Measurements from ENCODE around the gene SELENBP1.
"Not testable (repeated sequence)": the region's sequence is repeated elsewhere in the genome, so short reads cannot be mapped to it uniquely, and the experiment has no call there.

The SELENBP1 gene

DNA sequence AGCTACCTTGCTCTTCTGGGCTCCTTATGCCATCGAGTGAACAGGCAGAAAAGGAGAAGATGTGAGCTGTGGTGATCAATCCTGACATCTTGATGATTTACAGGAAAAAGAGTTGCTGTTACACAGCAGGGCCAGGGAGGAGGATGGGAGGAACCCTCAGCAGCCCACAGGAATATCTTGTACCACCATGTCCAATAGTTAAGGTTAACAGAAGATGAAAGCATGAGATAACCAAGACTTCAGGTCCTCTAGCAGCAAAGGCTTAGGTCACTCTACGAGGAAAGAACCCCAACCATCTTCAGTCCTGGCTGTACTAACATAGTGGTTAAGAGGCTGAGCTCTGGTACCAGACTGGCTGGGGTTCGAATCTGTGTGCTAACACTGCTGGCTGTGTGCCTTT lies 12.1 kb upstream of the SELENBP1 start:
- DNase-seq (ENCODE audit: low read depth, low spot score) = no peak
- H3K27ac ChIP-seq = no peak overlapping the region

DNA sequence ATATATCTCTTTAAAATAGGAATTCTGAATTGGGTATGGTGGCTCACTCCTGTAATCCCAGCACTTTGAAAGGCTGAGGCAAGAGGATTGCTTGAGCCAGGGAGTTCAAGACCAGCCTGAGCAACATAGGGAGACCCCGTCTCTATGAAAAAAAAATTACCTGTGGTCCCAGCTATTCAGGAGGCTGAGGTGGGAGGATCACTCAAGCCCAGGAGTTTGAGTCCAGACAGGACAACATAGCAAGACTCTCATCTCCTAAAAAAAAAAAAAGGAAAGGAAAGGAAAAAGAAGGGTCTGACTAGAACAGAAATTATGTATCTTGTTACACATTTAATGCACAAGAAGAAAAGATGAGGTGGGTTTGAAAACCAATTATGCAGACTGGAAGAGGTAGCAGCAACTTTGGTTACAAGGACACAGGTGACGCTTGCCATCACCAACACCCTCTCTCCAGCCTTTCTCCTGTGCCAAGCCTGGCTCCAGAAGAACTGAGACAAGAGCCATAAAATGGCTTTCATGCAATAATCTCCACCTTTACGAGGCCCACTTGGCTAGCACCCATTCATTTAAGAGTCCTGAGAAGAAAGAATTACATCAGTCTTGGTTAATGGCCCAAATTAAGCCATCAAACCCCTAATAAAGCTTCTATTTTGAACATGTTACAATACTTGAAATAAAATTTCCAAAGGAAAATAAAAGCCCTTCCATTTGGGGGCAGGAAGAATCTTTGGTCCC lies 4.8 kb upstream of the SELENBP1 start:
- DNase-seq (ENCODE audit: low read depth, low spot score) = no peak
- H3K27ac ChIP-seq = no peak overlapping the region

DNA sequence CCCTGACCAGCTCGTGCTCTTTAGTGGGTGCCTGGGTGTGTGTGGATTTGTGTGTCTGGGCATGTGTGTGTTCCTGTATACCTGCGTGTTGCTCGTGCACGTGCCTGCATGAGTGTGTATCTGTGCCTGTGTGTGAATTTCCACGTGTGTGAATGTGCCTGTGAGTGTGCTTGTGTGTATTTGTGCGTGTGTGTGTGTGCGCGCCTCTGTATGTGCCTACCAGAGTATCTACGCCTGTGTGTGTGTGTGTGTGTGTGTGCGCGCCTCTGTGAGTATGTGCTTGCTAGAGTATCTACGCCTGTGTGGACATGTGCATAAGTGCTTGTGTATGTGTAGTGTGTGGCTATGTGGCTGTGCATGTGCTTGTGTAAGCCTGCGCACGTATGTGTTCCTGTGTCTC lies 691 bp upstream of the SELENBP1 start:
- DNase-seq (ENCODE audit: low read depth, low spot score) = no peak
- no peak overlapping the region for H3K27ac ChIP-seq

DNA sequence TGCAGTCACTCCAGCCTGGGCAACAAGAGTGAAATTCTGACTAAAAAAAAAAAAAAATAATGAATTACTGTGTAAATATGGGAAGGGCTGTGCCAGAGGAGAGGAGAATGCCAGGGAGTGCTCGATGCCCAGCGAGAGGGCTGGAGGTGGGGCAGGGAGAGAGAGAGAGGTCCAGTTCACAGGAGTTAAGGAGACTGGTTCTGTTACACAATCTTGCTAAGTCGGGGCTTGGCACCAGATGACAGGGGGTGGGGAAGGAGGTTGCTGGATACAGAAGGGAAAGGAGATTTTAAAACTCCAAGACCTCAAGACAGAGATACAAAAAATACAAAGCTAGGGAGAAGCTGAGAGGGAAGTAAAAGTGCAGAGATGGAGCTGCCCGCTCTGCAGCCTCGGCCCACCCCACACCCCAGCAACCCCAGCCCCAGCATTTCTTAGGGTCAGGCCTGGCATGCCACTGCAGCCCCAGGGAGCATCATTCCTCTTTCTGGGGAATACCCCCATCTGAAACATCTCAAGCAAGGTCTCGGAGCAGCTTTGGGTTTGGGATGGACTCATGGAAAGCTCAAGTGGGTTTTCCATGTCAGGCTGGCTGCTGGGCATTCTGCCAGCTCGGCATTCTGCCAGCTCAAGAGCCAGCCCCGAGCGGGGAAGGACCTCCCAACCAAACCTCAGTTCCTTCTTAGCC lies 991 bp downstream of the SELENBP1 start:
- DNase-seq (ENCODE audit: low read depth, low spot score) = no peak
- H3K27ac ChIP-seq = no peak overlapping the region

DNA sequence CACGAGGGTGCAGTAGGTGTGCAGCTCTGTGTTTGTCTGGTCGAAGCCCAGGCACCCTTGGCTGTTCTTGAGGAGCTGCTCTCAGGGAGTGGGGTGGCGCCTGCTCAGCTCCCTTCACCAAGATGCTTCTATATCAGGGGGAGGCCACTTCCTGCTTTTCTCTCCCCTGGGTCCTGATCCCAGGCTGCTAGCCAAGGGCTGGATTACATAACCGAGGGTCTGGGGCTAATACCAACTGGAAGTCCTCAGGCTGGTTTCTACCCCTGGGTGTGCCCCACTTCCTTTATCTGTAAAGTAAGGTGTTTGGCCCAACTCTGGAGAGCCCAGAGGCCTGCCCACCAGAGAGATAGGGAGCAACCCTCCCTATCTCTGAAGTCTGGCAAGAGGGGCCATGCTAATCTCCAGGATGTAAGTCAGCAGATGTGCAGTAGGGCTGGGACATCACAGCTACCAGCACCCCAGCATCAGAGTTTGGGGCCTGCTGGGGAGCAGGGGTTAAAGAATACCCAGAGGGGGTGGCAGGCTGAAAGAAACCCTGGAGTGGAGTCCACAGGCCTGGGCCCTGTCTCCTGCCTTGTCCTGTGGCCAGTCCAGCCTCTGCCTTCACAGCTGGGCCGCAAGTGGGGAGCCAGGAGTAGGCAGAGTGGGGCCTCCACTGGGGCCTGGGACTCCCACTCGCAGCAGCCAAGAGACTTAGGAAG lies 2.1 kb downstream of the SELENBP1 start:
- H3K27ac ChIP-seq = no peak overlapping the region
- DNase-seq (ENCODE audit: low read depth, low spot score) = no peak

DNA sequence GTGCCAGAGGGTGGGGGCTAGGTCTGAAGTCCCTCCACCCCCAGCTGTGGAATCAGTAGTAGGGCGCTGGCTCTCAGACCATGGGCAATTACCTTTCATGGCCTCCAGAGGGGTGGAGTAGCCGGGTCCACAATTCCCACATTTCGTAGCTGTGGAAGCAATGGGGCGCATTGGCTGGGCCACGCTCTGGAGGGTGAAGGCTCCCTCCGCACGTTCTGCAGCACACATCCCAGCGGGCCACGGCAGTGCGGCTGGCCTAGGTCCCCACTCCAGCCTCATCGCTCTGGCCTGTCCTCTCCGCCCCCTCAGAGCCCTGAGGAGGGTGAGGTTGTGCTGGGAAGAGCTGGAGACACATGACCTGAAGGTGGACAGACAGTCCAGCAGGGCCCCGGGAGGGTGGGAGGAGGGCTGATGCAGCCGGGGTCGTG lies 2.9 kb downstream of the SELENBP1 start:
- no peak overlapping the region for H3K27ac ChIP-seq
- no peak for DNase-seq (ENCODE audit: low read depth, low spot score)

DNA sequence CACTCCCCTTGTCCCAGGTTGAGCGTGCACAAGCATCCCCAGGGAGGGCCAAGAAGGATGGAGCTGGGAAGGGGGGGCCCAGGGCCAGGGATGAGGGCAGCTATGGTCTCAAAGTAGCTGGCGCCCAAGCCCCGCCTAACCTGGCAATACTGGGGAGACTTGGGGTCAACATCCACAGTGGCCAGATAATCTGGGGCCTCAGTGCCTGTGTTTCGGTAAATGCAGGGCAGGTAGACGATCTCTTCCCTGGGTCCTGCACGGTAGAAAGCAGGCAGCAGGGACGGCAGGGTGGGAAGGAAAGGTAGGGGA lies 3.2 kb downstream of the SELENBP1 start:
- H3K27ac ChIP-seq = no peak overlapping the region
- DNase-seq (ENCODE audit: low read depth, low spot score) = no peak

DNA sequence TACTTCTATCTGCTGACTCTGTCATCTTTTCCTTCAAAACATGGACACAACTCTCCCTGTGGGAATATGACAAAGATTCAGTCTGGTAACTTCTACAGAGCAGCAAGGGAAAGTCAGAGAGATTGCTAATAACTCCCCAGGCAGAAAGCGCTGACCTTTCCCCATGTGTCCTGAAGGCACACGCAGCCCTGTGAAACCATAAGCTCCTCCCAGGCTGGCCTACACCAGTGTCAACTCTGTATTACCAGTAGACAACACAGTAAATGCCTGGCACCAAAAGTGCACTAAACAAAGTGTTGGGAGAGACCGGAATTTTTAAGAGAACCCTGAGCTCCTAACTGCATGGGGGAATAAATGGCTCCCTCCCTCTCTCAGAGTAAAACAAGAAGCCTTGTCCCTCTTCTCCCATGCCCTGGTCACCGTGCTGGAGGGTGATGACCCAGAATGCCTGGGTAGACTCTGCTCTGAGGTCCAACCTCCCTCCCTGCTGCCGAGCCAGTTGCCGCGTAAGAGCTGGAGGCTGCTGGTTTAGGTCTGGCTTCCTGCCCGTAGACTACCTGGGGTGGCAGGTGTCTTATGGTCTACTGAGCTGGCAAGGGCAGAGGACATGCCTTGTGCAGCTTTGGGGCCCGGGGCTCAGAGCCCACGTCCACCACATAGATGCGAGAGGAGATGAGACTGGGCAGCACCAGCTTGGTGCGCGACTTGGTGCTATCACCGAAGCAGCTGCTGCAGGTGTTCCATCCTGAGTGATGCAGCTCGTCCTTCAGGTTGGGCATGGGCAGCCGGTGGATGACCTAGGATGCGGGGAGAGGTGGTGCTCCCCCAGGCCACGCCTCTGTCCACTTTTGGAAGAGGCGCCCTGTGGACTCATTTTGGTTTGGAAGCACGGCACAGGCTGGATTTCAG lies 3.9 kb downstream of the SELENBP1 start:
- no peak for DNase-seq (ENCODE audit: low read depth, low spot score)
- H3K27ac ChIP-seq = no peak overlapping the region

DNA sequence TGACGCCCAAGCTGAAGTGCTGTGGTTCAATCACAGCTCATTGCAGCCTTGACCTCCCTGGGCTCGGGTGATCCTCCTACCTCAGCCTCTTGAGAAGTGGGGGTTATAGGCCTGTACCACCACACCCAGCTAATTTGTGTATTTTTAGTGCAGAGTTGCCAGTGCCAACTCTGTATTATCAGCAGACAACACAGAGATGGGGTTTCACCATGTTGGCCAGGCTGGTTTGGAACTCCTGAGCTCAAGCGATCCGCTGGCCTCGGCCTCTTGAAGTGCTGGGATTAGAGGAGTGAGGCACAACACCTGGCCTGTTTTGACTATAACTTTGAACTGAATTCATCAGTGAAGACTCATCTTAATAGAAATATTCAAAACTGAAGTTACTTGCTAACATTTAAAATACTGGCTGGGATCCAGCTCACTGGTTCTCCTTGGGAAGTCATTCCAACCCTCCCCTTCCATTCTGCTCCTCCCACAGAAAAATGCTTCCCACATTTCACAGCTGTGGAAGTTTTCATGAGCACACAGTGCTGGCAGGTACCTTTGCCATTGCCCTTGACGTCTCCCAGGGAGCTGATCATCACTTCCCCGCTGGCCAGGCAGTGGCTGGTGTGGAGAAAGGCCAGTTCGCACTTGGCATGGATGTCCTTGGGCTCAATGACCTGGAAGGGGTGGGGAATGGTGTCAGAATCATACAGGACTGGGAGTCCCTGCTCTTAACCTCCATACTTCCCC lies 4.7 kb downstream of the SELENBP1 start:
- no peak for DNase-seq (ENCODE audit: low read depth, low spot score)
- no peak overlapping the region for H3K27ac ChIP-seq

DNA sequence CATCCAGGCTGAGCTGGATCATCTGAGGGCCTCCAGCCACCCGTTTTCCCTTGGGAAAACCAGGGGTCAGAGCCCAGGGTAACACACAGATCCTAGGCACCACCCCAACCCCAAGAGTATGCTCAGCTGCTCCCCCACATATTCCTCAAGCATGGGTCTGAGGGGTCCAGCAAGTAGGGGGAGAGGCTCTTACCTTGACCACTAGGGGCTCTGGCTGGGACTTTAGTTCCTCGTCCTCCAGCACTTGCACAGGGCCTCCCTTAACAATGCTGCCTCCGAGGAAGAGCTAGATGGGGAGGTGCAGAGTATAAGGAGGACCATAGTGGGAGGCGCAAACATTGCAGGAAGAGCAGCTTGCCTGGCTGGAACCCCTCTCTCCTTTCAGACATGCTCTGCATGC lies 7.5 kb downstream of the SELENBP1 start:
- H3K27ac ChIP-seq = no peak overlapping the region
- DNase-seq (ENCODE audit: low read depth, low spot score) = no peak

DNA sequence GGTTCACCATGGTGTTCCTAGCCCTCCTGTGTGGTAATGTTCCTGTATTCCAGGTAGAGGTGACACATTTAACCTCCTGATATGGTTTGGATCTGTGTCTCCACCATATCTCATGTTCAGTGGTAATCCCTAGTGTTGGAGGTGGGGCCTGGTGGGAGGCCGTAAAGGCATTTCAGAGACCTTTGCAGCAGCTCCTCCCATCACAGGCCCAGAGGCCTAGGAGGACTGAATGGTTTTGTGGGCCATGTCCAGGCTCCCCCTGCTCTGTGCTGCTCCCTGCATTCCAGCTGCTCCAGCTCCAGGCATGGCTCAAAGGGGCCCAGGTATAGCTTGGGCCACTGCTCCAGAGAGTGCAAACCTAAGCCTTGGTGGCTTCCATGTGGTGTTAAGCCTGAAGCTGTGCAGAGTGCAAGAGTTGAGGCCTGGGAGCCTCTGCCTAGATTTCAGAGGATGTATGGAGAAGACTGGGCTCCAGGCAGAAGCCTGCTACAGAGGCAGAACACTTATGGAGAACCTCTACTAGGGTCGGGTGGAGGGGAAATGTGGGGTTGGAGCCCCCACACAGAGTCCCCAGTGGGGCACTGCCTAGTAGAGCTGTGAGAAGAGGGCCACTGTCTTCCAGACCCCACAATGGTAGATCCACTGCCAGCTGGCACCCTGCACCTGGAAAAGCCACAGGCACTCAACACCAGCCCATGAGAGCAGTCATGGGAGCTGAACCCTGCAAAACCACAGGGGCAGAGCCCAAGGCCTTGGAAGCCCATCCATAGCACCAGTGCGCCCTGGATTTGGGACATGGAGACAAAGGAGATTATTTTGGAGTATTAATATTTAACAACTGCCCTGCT lies 10.0 kb downstream of the SELENBP1 start:
- no peak for DNase-seq (ENCODE audit: low read depth, low spot score)

DNA sequence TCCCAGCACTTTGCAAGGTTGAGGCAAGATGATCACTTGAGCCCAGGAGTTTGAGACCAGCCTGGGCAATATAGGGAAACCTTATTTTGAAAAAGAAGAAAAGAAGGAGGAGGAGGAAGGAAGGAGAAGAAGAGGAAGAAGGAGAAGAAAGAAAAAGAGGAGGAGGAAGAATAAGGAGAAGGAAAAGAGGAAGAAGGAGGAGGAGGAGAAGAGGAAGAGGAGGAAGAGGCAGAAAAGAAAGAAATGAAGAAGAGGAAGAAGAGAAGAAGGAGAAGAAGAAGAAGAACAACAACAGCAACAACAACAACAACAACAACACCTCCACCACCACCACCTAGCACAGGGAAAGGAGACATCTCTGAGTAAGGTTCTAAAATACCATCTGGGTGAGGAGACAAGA lies 10.6 kb downstream of the SELENBP1 start:
- DNase-seq (ENCODE audit: low read depth, low spot score) = no peak
- H3K27ac ChIP-seq = no peak overlapping the region

More for the DNA sequence above, 10.0 kb downstream of the SELENBP1 start:
- no peak overlapping the region for H3K27ac ChIP-seq

DNA sequence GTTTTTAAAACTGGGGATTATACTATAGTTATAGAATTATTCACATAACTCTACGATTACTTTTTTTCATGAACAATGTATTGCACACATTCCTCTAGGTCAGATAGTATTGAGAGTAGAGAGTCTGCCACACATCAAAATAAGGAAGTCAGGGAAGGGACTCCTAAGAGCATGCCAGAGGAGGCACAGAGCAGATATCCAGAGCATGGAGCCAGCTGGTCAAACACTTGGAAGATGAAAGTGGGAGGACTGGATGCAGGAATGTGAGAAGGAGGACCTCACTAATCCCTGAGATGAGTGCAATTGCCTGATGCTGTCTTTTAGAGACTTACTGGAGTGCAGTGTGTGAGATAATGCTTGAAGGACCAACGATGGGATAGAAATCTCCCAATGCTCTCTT lies 15.8 kb downstream of the SELENBP1 start:
- DNase-seq (ENCODE audit: low read depth, low spot score) = no peak
- no peak overlapping the region for H3K27ac ChIP-seq

DNA sequence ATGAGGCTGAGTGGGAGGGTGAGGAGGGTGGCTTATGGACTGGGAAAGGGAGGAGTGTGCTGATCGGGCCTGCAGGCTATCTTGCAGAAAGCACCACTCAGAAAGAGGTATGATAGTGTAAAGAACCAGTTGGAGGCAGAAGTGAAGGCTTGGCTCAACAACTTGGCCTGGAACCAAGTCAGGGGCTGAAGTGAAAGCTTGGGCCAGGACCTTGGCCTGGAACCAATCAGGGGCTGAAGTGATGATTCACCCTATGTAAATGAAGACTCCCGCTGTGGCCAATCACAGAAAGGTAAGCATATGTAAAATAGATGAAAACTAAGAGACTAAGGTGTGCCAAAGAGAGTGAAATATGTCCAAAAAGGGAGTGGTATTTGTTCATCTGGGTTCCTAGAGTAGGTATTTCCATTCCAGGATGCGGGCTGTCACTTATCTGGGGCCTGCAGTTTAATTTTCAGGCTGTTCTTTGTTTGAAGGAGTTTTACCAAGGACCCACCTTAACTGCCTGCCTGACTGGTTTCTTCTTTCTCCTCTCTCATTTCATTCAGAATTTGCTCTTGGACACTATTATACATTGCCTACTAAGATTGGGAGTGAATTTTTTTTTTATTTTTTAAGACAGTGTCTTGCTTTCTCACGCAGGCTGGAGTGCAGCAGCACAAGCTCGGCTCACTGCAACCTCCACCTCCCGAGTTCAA lies 20.3 kb downstream of the SELENBP1 start:
- DNase-seq (ENCODE audit: low read depth, low spot score) = no peak

DNA sequence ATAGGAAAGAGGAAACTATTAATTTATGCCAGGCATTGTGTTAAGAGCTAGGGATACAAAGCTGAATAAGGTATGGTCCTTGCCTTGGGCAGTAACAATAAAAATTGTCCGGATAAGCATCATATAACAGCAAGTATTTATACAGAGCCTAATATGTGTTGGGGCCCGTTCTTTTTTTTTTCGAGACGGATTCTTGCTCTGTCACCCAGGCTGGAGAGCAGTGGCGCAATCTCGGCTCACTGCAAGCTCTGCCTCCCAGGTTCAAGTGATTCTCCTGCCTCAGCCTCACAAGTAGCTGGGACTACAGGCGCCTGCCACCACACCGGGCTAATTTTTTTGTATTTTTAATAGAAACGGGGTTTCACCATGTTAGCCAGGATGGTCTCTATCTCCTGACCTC lies 22.2 kb downstream of the SELENBP1 start:
- not testable (repeated sequence) for DNase-seq (ENCODE audit: low read depth, low spot score); H3K27ac ChIP-seq

More for the DNA sequence above, 20.3 kb downstream of the SELENBP1 start:
- no peak overlapping the region for H3K27ac ChIP-seq

DNA sequence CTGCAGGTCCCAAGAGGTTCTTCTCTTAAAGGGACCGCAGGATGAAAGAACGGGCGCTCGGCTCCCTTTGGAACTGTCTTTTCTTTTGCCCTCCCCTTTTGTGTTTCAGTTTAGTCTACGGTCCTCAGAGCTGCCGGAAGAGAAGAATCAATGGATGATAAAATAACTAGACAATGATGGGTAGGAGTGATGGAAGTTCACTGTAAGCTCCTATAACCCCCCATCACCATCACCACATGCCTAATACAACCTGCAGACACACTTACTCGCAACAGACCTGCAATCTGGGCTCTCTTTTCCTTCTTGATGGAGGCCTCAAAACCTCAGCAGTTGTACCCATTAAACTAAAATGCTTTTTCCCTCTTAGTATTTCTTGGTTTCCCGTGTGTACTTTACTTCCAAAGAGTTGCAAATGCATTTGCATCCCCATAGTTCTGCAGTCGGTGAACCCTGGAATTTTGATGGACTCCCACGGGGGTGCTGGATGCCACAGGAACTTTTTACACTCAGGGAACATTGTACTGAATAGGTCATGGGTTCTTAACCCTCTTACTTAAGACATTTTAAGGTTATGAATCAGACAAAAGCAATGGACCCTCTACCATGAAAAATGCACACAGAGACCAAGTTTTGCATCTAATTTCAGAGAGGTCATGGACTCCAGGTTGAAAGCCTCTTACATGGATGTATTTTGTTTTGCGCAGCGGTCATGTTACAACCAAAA lies 24.8 kb downstream of the SELENBP1 start:
- no peak for DNase-seq (ENCODE audit: low read depth, low spot score)
- peak overlapping the region; percentile 36 for H3K27ac ChIP-seq

DNA sequence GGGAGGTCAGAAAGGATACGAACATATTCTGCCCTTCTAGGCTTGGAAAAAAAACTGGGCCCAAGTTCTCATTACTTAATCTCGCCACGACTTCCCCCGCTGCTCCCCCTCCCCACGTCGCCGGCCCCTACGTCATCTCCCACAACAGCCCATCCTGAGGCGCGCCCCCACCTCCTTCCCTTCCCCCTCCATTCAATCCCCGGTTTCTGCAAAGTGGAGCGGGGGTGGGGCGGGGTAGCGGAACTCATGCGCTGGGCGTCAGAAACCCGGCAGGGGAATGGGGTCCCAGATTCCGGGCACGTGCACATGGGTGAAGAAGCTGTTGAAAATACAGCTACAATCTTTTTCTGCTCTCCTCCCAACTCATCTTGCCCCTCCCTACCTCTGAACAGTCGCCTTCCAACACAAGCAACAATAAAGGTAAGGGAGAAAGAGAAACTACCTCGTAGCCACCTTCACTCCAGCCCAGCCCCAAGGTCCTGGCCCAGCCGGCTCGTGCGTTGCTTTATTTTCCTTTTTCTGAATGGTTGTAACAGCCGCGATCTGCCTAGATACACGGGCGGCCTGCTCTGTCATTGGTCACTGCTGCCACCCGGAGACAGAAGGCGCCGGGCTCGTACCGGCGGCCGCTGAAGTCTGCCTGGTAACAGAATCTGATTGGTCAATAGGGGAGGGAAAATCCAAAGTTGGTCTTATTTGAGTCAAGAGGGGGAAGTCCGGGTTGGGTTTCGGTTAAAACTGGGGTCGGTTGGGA lies 25.6 kb downstream of the SELENBP1 start, which contains the start of gene RFX5:
TSS of gene RFX5 (minus strand) at position 484 of the 754 bp plus-strand sequence. CDS start 932 bp downstream, outside the sequence.
- DNase-seq (ENCODE audit: low read depth, low spot score) = peak; percentile 92
- peak within 1 kb of the TSS; percentile 36 for H3K27ac ChIP-seq

Measured in epithelial cell of prostate (primary cell).